ENCODE results near the gene SLC12A1.

Gene SLC12A1

DNA sequence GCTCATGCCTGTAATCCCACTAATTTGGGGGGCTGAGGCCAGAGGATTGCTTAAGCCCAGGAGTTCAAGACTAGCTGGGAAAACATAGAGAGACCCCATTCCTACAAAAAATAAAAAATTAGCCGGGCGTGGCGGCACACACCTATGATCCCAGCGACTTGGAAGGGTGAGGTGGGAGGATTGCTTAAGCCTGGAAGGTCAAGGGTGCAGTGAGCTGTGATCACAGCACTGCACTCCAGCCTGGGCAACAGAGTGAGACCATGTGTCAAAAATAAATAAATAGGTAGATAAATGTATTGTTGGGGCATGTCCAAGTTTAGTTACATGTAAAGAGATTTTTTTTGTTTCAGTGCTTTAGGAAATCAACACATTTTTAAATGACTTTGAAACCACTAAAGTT, 36.4 kb downstream of the SLC12A1 start:
- no peak for DNase-seq (ENCODE audit: low read depth)

DNA sequence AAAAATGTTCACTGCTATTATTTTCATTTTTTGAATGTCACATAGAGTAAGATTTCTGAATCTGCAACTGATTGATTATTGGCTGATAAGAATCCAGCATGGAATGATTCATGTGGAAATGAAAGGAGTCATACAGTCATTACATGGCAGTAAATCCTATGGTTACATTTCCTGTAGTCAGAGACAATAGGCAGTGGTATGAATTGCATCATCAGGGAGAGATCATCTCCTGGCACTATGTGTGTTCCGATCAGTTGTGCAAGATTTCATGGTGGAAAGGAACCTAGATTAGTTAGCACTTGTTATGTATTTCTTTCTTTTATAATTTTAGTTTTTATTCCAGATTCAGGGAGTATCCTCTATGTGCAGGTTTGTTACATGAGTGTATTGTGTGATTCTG, 38.8 kb downstream of the SLC12A1 start:
- no peak for DNase-seq (ENCODE audit: low read depth)

DNA sequence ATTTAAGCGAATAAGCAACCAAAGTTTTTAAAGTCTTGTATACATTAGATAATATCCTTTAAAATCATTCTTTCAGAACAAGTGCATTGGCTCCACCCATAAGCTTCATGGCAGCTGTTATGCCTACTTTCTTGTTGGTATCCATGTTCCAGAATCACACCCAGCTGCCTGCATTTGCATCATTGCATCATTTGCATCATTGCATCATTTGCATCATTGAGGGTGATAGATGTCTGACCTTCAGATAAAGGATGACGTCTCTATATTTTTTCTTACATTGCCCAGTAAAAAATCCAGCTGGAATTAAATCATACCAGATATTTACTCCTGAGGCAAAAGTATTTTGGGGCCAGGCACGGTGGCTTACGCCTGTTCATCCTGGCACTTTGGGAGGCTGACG, 42.3 kb downstream of the SLC12A1 start:
- no peak for DNase-seq (ENCODE audit: low read depth)

DNA sequence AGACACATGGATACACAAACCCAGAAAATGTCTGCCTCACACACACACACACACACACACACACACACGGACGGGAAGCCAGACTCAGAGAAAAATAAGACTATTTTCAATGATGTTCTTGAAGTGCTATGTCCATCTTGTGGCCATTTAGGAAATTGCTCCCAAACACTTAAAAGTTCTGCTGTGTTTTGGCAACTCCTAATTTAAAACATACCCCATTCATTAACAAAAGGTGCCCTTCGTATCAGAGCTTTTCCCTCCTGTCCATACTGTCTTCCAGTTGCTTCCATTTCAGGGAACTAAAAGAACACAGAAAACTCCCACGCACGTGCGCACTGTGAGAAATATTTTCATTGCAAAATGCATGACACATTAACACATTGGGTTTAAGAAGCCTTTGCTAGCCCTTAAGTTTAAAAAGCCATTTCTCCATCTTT, 44.6 kb downstream of the SLC12A1 start:
- DNase-seq (ENCODE audit: low read depth) = no peak

DNA sequence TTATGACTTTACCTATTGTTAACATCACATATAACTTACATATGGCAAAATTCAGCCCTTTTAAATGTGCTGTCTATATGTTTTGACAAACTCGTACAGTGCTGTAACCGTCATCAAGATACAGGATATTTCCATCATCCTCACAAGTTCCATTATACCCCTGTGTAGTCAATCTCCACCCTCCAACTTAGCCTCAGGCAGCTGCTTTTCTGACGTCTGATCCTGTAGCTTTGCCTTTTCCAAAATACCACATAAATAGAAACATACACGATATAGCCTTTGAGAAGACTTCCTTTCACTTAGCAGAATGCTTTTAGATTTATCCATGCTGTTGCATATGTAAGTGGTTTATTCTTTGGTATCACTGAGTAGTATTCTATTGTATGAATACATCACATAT, 47.1 kb downstream of the SLC12A1 start:
- no peak for DNase-seq (ENCODE audit: low read depth)

DNA sequence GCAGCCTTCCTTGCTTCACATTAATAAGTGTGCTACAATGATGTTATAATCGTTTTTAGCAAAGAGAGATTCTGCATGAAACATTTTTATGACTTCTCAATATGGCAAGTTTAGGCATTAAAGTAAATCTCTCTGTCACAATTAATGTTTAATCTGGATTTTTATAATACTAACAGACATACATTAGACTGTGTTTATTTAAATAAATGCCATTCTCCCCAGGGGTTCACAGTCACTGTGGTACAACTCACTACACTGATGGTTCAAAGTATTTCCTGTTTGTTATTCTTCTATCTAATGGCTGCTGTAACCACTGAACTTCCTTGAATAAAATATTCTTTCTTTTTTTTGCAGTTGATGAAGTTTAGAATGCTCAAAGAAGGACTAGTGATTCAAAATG, 59.0 kb downstream of the SLC12A1 start:
- DNase-seq (ENCODE audit: low read depth) = no peak

DNA sequence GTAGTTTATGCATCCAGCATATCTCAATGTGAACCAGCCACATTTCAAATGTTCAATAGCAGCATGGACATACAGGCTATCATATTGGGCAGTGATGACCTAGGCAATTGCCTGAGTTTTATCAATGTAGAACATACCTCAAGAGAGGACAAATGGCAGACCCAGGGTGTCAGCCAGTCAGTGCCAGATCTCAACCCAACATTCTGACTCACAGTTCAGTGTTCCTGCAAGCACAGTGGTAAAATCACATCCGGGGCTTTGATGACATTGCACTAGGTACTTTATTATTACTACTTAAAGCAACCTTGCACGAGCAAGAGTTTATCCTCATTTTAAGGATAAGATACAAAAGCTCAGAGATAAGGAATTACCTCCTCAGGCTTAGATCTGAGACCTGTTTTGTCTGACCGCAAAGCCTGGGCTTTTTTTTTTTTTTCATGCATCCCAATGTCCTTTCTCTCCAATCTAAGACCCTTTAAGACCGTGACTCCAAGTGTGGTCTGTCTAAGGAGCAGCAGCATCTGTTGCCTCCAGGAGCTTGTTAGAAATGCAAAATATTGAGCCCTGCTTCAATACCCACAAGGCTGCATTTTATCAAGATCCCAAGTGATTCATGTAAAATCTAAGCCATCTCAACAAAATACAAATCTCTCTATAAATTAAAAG, 60.1 kb downstream of the SLC12A1 start:
- DNase-seq (ENCODE audit: low read depth) = no peak

DNA sequence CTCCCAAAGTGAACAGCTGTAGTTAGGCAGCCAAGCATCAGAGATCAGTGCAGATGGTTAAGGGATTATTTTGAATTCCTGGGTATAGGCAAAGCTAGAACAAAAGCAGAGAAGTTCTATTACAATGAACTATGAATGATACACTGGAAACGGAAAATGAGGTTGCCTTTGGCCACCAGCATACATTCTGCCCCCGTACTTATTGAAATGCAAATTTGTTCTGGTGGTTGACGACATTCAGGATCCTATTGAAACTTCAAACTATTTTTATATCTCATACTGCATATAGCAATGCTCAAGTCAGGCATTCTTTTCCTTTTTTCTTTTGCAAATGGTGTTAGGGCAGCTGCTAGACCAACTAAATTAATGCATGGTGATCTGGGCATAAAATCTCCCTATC, 61.7 kb downstream of the SLC12A1 start:
- DNase-seq (ENCODE audit: low read depth) = no peak

DNA sequence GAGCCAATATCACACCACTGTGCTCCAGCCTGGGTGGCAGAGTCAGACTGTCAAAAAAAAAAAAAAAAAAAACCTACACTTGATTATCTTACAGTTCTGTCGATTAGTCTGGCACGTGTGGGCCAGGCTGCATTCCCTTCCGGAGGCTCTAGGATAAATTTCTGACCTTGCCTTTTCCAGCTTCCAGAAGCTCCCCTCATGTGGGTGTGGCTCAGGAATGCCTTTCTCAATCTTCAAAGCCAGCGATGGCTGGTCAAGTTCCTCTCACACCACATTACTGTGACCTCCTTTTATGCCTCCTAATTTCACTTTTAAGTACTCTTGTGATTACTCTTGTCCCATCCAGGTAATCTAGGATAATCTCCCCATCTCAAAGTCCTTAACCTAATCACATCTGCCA, 66.9 kb downstream of the SLC12A1 start:
- DNase-seq (ENCODE audit: low read depth) = no peak

DNA sequence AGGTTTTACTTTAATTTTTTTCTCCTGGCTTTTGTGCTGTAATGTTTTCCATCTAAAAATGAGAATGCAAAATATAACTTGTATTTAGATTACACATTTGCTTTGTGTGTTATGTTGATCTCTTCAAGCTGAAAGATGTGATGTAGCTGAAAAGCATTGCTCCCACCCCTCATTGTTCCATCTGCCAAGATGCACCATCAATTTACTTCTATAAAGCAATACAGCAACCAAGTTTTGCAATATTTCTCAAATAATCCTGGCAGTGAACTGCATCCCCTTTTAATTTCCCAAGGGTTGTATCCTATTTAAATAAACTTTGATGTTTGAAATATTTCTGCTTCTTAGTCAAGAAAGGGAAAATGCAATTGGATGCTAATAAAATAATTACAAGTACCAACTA, 72.6 kb downstream of the SLC12A1 start:
- no peak for DNase-seq (ENCODE audit: low read depth)

DNA sequence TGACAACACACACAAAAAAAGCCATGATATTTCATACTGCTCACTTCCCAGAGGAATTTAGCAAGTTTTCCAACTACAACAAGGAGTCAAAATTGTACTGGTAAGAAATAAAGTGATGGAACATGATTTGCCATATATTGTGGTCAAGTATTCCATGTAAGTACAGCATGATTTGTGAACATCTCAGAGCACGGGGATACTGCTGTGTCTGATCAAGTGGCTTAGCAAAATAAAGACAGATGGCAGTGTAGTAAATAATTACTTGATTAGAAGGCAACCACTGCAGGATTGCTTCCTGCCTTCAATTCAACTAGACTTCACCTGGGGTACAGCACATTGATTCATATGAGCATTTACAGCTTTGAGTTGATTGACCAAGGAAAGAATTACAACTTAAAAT, 73.5 kb downstream of the SLC12A1 start:
- DNase-seq (ENCODE audit: low read depth) = no peak

DNA sequence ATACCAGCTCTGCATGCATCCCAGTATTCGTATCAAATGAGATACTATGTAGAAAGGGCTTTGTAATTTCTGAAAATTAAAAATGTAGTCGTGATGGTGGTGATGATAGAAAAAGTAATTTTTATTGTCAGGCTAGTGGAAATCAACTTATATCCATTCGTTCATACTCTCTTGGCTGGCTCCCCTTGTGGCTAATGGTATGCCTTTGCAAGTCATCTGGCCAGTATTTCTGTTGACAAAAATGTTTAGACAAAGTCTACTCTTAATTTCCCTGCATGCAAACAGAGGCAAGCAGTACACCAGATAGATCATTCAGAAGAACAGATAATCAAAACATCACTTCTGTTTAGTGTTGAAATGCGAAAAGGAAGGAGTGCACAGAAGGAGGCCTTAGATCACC, 75.6 kb downstream of the SLC12A1 start:
- DNase-seq (ENCODE audit: low read depth) = no peak

DNA sequence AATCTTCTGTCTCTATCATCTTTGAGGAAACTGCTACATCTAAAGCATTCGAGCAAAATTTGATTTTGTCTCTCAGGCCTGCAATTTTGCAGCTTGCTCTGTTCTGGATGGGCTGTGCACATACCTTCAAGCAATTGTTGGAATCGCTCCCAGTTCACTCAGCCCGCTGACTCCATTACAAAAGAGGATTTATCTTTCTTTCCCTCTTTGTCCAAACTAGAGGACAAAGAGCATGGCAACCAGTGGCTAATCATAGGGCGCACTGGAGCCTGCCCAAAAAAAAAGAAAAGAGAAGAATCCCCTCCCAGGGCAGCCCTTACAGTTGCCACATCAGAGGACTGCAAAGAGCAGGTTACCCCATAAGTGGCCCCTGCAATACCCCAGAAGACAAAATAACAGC, 76.1 kb downstream of the SLC12A1 start:
- no peak for DNase-seq (ENCODE audit: low read depth)

DNA sequence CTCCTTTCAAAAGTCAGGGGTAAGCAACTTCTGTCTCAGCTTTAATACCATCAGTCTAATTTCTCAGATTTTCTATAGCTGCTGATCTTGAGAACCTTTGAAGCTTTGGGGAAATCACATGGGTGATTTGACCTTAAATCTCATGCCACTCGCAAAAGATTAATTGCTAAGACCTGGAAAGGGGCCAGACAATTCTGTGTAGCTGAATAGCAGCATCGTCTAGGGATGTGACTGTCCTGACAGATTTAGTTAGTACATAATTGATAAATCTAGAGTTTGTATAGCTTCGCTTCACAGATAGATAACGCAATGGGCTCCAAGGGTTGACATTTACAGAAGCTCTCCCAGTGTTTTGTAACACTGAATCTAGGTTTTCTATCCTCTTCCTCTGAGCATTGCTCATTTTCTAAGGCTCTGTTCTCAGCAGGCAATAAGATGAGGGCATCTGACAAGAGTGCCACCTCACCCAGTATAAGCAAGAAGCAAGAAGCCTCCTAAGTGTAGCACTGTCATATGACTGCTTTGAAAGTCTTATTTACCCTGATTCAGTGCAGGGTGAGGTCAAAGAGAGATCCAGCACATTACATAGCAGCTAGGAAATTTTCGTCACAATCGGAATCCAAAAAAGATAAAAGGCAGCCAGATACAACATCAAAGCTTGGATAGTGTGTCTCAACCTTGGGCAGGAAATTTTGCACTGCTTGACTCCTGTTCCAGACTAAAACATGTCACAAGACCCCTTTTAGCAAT, 77.5 kb downstream of the SLC12A1 start:
- DNase-seq (ENCODE audit: low read depth) = no peak

DNA sequence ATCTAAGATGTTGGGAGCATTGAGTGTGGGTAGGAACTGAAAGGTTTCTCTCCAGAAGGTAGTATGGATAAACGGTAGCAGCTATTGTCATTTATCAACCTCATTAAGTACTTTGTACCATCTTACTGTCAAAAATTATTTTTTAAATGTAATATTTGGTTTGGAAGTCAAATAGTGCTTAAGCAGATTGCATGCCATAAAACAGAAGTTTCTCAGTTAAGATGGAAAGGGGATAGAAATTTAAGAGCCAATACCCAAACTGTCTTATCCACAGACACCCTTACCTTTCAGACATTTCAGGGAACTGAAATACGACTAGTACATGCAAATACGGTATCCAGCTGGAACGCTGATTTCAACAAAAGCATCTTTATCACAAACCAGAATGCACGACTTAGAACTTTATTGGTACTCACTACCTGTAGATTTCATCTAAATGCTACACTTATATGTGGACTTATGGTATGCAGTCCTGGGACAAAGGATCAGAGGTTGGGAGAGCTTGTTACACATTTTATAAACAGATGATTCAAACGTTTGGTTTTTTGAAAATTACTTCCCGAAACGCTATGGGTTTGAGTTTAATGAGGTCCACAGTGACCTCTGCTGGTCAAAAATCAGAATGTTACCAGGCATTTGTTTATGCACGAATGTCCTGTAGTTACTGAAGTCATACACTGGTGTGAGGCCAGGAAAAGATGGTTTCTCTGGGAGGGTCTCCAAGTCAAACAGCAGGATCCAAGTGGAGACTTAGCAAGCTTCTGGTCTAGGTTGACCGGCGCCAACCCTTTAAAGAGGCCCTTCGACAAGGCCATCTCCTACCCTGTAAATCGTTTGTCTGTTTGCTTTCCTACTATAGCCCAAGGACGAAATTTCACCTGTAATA, 79.5 kb downstream of the SLC12A1 start:
- DNase-seq (ENCODE audit: low read depth) = no peak

DNA sequence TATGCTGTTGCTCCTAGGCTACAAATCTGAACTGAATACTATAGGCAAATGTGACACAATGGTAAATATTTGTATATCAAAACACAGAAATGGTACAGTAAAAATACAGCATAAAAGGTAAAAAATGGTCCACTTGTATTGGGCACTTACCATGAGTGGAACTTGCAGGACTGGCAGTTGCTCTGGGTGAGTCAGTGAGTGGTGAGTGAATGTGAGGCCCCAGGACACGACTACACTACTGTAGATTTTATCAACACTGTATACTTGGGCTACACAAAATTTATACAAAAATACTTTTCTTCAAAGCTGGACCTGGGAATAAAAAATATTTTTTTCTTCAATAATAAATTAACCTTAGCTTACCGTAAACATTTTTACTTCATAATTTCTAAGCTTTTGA, 83.5 kb downstream of the SLC12A1 start:
- DNase-seq (ENCODE audit: low read depth) = no peak

DNA sequence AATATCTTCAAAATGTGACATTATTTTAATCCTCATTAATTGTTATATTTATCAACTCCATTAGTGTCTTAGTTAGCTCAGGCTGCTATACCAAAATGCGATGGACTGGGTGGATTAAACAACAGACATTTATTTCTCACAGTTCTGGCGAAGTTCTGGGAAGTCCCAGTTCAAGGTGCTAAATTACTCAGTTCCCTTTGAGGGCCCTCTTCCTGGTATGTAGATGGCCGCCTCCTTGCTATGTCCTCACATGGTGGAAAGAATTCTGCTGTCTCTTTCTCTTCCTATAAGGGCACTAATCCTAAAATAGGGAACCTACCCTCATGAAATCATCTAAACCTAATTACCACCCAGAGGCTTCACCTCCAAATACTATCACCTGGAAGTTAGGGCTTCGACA, 86.4 kb downstream of the SLC12A1 start:
- no peak for DNase-seq (ENCODE audit: low read depth)

DNA sequence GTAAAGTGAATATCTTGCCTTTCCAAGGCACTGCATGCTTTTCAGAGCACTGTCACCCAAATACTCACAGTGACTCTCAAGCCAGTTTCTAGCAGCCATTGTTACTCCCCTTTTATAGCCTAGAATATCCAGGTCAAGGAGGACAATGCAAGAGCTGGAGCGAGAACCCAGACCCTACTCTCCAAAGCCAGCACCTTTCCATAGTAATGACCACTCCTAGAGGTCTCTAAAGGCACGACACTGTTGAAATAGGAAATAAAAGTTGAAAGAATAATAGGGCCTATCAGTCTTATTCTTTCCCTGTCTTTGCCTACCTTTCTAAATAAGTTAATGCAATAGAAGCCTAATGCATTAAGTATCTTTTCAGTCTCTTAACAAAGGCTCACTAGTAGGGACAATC, 91.6 kb downstream of the SLC12A1 start:
- no peak for DNase-seq (ENCODE audit: low read depth)

DNA sequence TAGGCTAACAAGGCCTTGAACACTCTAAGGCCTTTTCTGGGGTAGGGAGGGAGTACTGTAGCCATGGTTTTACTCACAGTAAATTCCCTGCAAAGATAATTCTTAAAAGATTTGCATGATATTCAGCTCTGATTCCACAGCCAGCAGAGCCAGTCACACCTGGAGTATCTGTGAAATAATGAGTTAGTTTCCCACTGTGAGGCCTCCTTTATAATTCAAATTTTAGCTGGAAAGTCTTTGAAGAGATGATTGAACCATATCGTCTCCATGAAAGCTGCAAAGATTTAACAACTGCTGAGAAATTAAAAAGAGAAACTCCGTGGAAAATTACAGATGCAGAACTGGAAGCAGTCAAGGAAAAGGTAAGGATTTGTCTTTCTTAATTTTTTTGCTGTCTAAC, 92.8 kb downstream of the SLC12A1 start:
- DNase-seq (ENCODE audit: low read depth) = no peak

DNA sequence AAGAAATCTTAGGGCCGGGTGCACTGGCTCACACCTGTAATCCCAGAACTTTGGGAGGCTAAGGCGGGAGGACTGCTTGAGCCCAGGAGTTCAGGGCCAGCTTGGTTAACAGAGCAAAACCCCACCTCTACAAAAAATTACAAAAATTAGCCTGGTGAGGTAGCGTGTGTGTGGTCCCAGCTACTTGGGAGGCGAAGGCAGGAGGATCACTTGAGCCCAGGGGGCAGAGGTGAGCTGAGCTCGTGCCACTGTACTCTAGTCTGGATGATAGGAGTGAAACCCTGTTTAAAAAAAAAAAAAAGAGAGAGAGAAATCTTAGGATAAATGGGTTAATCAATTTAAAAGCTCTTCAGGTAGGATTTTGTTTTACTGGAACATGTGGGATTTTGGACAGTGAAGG, 93.9 kb downstream of the SLC12A1 start:
- no peak for DNase-seq (ENCODE audit: low read depth)

DNA sequence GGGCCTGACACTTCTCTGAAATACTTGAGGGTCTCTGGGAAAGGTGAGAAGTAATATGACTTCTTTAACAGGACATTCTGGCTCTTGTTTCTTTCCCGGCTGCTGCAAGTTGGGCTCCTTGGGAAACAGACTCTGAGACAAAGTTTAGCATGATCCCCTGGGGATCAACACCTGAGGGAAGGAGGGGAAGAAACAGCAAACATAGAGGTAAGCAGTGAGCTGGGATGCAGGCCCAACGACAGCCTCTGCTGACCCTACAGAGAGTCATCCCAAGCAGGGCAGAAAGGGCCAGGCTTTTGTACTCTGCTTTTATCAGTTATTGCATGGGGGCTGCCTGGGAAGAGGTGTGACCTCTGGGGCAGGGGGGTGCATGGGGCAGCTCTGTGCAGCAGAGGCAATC, 98.3 kb downstream of the SLC12A1 start:
- no peak for DNase-seq (ENCODE audit: low read depth)

DNA sequence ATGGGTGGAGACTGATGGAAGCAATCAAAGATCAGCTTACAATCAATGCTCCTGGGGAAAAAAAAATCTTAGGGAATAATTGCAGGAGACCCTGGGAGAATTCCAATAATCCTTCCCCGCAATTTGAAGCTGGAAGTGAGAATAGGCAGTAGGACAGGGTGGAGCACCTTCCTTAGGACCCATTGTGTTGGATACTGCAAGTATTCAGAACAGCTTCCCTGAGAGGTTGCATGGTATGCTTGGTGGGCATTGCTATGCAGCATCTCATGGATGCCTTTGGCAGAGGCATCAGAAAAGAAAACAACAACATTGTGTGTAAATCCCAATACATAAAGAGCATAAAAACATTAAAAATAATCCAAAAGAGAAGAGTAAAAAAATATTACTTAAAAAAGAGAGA, 100.5 kb downstream of the SLC12A1 start:
- DNase-seq (ENCODE audit: low read depth) = no peak

DNA sequence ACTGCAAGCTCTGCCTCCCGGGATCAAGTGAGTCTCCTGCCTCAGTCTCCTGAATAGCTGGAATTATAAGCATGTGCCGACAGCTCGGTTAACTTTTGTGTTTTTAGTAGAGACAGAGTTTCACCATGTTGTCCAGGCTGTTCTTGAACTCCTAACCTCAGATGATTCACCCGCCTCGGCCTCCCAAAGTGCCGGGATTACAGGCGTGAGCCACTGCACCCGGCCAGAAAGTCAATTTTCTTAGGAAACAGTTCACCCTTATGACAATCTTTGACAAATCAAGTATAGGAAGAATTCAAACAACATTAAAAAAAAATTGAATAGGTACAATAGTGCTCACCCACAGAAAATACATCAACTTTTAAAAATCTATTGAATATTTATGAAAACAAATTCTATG, 101.5 kb downstream of the SLC12A1 start:
- no peak for DNase-seq (ENCODE audit: low read depth)

Measured in T-helper 22 cell (primary cell).